ENCODE results near the gene MPC1. TPM values are rescaled to one million over a fixed set of nuclear protein-coding genes. Genes with fewer than 3 reads are reported as not detected.

The MPC1 gene
- total RNA-seq, 3 donors from 2014 or later = 37.4 to 66.9 (median 65.7) TPM

DNA sequence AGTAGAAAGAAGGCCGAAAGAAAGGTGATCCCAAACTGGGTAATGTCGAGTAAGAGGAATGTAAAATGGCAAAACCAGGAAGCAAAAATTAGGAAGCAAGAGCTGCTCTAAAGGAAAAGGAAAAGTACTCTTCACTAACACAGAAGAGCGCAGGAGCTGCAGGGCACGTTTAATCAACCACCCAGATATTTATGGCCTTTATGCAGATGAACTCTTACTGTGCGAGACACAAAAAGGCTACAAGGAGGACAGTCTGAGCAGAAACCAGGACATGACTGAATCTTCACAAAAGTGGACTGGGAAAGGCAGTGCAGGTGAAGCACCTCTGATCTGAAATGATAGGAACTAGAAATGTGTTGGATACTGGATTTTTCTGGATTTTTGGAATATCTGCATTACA lies 59.3 kb downstream of the MPC1 start:
- H3K27me3 ChIP-seq = no peaks in the 10 kb centered on the region
- intact Hi-C loops (cut with DNase I; ENCODE audit: low total_unique reads) = no loop called here
- no peaks in the 10 kb centered on the region for H3K36me3 ChIP-seq
- no peak for DNase-seq (ENCODE audit: low spot score in 2 of 2)
- H3K9me3 ChIP-seq = no peaks in the 10 kb centered on the region
- TF ChIP-seq, protein P1, sequence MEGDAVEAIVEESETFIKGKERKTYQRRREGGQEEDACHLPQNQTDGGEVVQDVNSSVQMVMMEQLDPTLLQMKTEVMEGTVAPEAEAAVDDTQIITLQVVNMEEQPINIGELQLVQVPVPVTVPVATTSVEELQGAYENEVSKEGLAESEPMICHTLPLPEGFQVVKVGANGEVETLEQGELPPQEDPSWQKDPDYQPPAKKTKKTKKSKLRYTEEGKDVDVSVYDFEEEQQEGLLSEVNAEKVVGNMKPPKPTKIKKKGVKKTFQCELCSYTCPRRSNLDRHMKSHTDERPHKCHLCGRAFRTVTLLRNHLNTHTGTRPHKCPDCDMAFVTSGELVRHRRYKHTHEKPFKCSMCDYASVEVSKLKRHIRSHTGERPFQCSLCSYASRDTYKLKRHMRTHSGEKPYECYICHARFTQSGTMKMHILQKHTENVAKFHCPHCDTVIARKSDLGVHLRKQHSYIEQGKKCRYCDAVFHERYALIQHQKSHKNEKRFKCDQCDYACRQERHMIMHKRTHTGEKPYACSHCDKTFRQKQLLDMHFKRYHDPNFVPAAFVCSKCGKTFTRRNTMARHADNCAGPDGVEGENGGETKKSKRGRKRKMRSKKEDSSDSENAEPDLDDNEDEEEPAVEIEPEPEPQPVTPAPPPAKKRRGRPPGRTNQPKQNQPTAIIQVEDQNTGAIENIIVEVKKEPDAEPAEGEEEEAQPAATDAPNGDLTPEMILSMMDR (IDR thresholded peaks at IDR 0.05) = no peak
- TF ChIP-seq POLR2A (IDR thresholded peaks at IDR 0.05) = no peak
- TF ChIP-seq POLR2AphosphoS5 (IDR thresholded peaks at IDR 0.05) = no peak
- H3K4me1 ChIP-seq = no peaks in the 10 kb centered on the region
- no peak overlapping the region for H3K4me3 ChIP-seq
- no peak overlapping the region for H3K27ac ChIP-seq

DNA sequence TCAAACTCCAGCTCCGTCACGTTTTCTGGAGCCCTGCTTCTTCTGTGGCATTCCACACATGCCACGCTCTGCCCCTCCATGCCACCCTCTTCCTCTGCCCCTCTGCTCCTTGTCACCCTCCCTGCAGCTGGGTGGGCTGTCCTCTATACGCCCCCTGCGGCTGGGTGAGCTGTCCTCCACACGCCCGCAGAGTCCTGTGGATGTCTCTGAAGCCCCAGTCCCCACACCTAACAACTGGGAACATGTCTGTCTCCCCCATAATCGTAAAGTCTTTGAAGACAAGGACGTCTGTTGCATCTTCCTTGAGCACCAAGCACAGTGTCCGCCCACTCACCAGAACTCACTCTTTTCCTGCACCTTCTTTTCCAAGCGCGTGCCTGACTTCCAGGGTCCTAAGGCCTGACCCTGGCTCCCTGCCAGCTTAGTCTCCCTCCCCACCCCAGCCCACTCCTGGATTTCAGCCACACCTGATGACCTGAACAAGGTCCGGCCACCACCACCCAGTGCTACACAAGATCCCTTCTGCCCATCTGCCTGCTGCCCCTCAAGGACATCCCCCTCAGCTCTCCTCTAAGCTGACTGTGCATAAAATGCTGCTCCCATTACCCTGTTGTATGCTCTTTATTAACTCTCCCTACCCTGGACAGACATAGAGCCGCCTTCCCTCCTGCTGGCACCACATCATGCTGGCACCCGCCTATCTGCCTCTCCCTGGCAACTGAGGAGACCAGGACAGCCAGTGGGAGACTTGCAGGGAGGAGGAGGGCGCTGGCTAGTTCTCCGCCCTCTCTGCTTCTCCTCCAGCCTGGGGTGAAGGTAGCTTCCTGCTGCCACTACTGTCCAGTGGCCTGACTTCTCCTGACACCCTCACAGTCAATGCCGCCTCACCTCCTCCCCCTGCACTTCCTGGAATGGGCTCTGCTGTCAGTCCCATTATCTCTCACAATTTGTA lies 63.8 kb downstream of the MPC1 start:
- no peaks in the 10 kb centered on the region for H3K4me1 ChIP-seq
- no peaks in the 10 kb centered on the region for H3K36me3 ChIP-seq
- H3K27ac ChIP-seq = no peak overlapping the region
- no peaks in the 10 kb centered on the region for H3K27me3 ChIP-seq
- H3K9me3 ChIP-seq = no peaks in the 10 kb centered on the region
- no peak overlapping the region for H3K4me3 ChIP-seq
- no peak for DNase-seq (ENCODE audit: low spot score in 2 of 2)
- TF ChIP-seq, protein P1 (IDR thresholded peaks at IDR 0.05) = no peak
- TF ChIP-seq POLR2A (IDR thresholded peaks at IDR 0.05) (no peak), POLR2AphosphoS5 (IDR thresholded peaks at IDR 0.05) (no peak)
- intact Hi-C loops (cut with DNase I; ENCODE audit: low total_unique reads) = no loop called here

DNA sequence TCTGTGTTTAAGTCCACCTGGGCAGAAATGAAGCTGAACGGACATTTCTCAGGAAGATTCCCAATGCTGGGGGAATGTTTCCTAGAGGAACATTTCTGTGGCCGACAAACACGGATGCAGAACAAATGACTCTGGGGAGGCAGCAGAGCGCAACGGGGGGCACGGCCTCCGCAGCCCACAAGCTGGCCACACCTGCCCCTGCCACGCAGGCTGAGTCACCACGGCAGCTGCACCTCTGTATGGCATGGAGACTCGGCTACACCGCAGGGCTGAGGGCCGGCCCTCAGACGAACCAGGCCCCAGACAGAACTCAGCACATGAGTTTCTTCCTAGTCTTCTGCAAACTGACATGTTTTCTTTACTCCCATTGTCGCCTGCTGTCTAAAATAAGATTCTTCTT lies 64.5 kb downstream of the MPC1 start:
- no peak overlapping the region for H3K4me3 ChIP-seq
- DNase-seq (ENCODE audit: low spot score in 2 of 2) = no peak
- intact Hi-C loops (cut with DNase I; ENCODE audit: low total_unique reads) = no loop called here

DNA sequence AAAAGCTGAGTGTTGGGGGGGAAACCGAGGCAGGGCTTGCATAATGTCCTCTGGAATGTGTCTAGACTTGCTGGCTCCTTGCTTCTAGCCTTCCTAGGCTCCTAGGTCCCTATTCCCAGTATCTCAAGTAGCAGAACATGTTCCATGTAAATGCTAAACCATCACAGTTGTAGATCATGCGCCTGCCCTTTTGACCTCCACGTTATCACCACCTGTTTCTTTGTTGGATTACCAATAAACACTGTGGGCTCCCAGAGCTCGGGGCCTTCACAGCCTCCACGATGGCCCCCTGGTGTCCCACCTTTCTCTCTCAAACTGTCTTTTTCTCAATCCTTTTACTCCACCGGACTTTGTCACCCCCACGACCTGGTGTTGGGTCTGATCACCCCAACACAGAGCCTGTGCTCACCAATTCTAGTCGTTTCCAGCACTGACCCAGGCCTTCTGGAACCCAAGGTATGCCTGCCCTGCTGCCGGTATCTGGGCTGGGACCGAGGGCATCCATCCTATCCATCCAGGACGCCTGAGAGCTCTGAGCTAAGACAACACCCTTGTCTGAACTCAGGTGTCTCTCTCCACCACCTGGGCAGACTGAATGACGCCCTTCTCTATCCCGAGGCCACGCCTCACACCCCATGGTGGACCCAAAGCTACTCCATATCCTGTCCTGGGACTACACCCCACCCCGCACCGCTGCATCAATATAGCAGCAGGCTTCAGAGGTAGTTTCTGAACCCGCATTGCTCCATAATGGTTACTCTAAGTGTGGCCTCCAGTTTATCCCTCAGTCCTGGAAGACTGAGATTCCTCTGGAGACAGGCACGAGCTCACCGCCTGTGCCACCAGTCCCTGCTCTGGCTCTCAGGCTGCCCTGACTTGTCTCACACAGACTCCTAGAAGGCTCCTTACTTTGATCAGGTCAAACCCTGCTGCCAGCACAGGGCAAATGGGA lies 65.2 kb downstream of the MPC1 start:
- Histone ChIP-seq H3K36me3 (no peaks in the 10 kb centered on the region), H3K4me1 (no peaks in the 10 kb centered on the region), H3K4me3 (no peak overlapping the region), H3K27me3 (no peaks in the 10 kb centered on the region), H3K27ac (no peak overlapping the region), H3K9me3 (no peaks in the 10 kb centered on the region)
- intact Hi-C loops (cut with DNase I; ENCODE audit: low total_unique reads) = no loop called here
- TF ChIP-seq, protein P1 (IDR thresholded peaks at IDR 0.05) = no peak
- TF ChIP-seq POLR2AphosphoS5 (IDR thresholded peaks at IDR 0.05) (no peak), POLR2A (IDR thresholded peaks at IDR 0.05) (no peak)
- no peak for DNase-seq (ENCODE audit: low spot score in 2 of 2)

More for the DNA sequence above, 64.5 kb downstream of the MPC1 start:
- no peaks in the 10 kb centered on the region for H3K4me1 ChIP-seq
- H3K27me3 ChIP-seq = no peaks in the 10 kb centered on the region
- H3K9me3 ChIP-seq = no peaks in the 10 kb centered on the region
- H3K36me3 ChIP-seq = no peaks in the 10 kb centered on the region
- TF ChIP-seq, protein P1 (IDR thresholded peaks at IDR 0.05) = no peak
- TF ChIP-seq POLR2AphosphoS5 (IDR thresholded peaks at IDR 0.05) = no peak
- no peak for TF ChIP-seq POLR2A (IDR thresholded peaks at IDR 0.05)
- H3K27ac ChIP-seq = no peak overlapping the region

Measured in breast epithelium (tissue), 4 donors.